ENCODE data around the gene C12orf42. TPM values are rescaled to one million over a fixed set of nuclear protein-coding genes. Genes with fewer than 3 reads are reported as not detected.

The C12orf42 gene
- total RNA-seq, 4 donors from 2014 or later, result 0.21 TPM; not detected in 3

DNA sequence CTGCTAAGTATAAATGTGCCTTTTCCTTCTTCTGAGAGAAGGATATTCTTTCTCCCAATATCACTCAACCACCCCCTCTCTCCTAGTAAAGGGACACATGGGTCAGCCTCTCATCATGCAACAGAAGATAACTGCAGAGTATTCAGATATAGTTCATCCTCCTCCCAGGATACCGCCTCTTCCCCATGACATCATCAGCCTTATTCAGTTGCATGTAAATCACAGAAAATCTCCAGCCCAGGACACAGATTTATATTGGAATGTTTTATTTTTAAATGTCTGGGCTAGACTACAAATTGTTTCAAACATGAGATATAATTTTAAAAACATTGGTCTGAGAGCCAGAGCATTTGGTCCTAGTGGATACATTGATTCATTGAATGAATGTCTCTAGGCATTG lies 178.5 kb downstream of the C12orf42 start:
- intact Hi-C loops (cut with DNase I; ENCODE audit: low total_unique reads), result no loop called here
- DNase-seq, result no peak
- Histone ChIP-seq H3K36me3 (no peaks in the 10 kb centered on the region), H3K4me3 (no peak overlapping the region), H3K27me3 (no peaks in the 10 kb centered on the region), H3K27ac (no peak overlapping the region), H3K4me1 (no peaks in the 10 kb centered on the region), H3K9me3 (no peaks in the 10 kb centered on the region)
- no peak for TF ChIP-seq POLR2A (IDR thresholded peaks at IDR 0.05)
- TF ChIP-seq CTCF (IDR thresholded peaks at IDR 0.05), result no peak

DNA sequence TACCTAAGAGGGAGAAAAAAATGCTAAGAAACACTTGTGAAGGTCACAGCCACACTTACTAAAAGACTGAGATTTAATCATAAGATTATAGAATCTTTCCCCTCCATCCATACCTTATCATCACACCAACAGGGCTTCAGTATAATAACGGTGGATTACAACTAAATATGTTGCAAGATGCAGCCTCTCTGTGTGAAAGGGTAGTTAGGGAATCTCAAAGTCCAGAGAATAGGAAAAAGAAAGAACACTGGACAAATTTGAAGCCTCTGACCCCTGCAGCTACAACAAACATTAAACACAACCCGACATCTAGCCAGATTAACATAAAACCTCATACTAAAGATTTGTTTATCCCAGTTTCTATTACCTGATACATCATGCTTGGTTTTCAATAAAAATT lies 181.0 kb downstream of the C12orf42 start:
- Histone ChIP-seq H3K4me3 (no peak overlapping the region), H3K27me3 (no peaks in the 10 kb centered on the region), H3K27ac (no peak overlapping the region), H3K9me3 (no peaks in the 10 kb centered on the region), H3K4me1 (no peaks in the 10 kb centered on the region), H3K36me3 (no peaks in the 10 kb centered on the region)
- no peak for DNase-seq
- TF ChIP-seq POLR2A (IDR thresholded peaks at IDR 0.05), result no peak
- no peak for TF ChIP-seq CTCF (IDR thresholded peaks at IDR 0.05)
- intact Hi-C loops (cut with DNase I; ENCODE audit: low total_unique reads), result no loop called here

GRCh38 chr12:103313894-103314293 lies 181.9 kb downstream of the C12orf42 start:
- DNase-seq, result no peak
- no peak for TF ChIP-seq POLR2A (IDR thresholded peaks at IDR 0.05)
- no peak for TF ChIP-seq CTCF (IDR thresholded peaks at IDR 0.05)
- no peak overlapping the region for H3K4me3 ChIP-seq
- no peaks in the 10 kb centered on the region for H3K27me3 ChIP-seq
- intact Hi-C loops (cut with DNase I; ENCODE audit: low total_unique reads), result no loop called here
- no peak overlapping the region for H3K27ac ChIP-seq
- H3K4me1 ChIP-seq, result no peaks in the 10 kb centered on the region
- no peaks in the 10 kb centered on the region for H3K9me3 ChIP-seq
- no peaks in the 10 kb centered on the region for H3K36me3 ChIP-seq

DNA sequence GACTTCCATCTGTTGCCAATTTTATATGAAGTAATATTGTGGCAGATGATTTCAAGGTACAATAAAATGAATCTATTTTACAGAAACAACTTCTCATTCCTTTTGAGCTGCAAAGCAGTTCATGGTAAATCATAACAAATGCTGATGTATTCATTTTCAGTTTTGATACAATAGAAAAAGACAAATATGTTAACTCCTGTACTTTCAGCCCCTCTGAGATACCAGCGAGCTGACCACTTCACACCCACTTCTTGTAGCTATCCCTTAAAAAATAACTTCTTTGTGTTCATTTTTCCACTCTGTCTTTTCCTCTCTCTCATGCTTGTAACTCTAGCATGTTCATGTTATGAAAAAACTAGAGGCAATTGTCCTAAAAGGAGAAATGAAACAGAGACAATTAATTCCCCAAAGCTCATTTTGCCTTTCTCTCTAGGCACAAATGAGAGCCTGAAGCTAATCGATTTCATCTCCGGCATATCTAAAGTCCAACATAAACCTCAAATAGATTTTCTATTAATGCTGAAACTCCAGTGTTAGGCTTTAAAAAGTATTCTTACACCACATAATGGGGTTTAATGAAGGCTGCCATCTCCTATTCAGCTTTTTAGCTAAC lies 182.9 kb downstream of the C12orf42 start:
- TF ChIP-seq POLR2A (IDR thresholded peaks at IDR 0.05) (no peak), CTCF (IDR thresholded peaks at IDR 0.05) (no peak)
- Histone ChIP-seq H3K4me1 (no peaks in the 10 kb centered on the region), H3K27me3 (no peaks in the 10 kb centered on the region), H3K36me3 (no peaks in the 10 kb centered on the region), H3K4me3 (no peak overlapping the region), H3K27ac (no peak overlapping the region), H3K9me3 (no peaks in the 10 kb centered on the region)
- no peak for DNase-seq
- intact Hi-C loops (cut with DNase I; ENCODE audit: low total_unique reads), result no loop called here

DNA sequence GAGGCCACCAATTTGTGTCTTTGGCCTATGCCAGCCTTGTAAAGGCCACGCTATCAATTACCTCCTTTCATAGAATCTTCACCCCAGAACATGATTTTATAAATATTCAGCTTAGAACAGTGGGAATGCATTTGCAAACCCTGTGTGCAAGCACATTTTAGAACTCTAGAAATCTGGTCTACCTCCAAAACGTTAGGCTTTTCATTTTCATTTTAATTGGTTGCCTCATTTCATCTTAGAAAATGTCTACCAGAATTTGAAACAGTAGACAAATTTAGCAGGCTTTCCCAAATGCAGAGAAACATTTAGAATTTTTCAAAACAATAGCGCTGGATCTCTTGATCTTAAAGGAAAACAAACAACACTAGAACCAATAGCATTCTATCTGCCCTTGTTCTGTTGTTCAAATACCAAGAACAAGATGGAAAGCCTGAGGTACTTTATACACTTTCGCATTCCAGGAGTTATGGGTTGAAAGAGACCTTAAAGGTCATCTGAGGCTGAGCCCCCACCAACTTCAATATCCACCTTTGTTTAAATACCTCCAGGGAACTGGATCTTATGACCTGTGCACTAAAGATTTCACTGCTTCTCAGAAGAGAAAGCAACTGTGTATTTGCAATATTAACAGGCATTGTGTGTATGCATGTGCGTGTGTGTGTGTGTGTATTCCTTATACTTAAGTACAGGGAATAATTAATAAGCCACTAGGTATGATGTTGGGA lies 185.1 kb downstream of the C12orf42 start:
- intact Hi-C loops (cut with DNase I; ENCODE audit: low total_unique reads), result no loop called here
- no peak overlapping the region for H3K4me3 ChIP-seq
- no peak for TF ChIP-seq CTCF (IDR thresholded peaks at IDR 0.05)
- TF ChIP-seq POLR2A (IDR thresholded peaks at IDR 0.05), result no peak

More for the DNA sequence above, 185.1 kb downstream of the C12orf42 start:
- Histone ChIP-seq H3K4me1 (no peaks in the 10 kb centered on the region), H3K27me3 (no peaks in the 10 kb centered on the region), H3K9me3 (no peaks in the 10 kb centered on the region), H3K36me3 (no peaks in the 10 kb centered on the region), H3K27ac (no peak overlapping the region)
- DNase-seq, result no peak

Data from uterus (tissue), 4 donors.